Stomach (tissue), 4 donors: ENCODE data around the gene TF.

Experiments used
- CTCF ChIP-seq, 7 experiments: fragments of 450-650 bp in 4 of 7; fragments of 200-600 bp in 3 of 7; sonication (generic) in 3 of 7; IDR thresholded peaks; one replicate each; pipeline ENCODE4 v1.5.1; 2016 to 2019; ENCODE audit warnings: antibody characterized with exemption in 7 of 7, control low read depth in 2 of 7, mild to moderate bottlenecking in 1 of 7
- POLR2AphosphoS5 ChIP-seq, 3 donors: sonication (generic); formaldehyde crosslinking; IDR thresholded peaks; one replicate each; pipeline ENCODE4 v1.6.1; 2016; ENCODE audit warnings: antibody characterized with exemption in 3 of 3

DNA sequence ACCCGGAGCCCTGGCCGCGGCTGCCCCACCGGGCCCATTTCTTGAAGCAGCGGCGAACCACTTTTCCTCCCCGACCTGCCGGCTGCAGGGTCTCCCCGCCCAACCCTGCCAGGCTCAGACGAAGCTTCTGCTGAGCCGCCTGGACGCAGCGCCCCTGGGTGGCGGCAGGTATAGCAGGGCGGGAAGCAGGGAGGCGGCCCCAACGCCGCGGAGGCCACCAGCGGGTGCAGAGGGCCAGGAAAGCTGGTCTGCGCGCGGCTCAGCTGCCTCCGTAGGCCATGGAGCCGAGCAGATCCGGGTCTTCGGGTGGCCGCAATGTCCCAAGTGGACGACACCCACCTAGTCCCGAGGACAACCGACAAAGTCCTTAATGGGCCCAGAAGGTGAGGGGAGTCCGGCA is 37.6 kb downstream of the TF start:
- TF ChIP-seq CTCF (IDR thresholded peaks at IDR 0.05): no peak
- TF ChIP-seq POLR2AphosphoS5 (IDR thresholded peaks at IDR 0.05): no peak
